PFSK-1 (cell line): ENCODE results near the gene NOS1.

Source experiments
- FOXP2 ChIP-seq: optimal IDR thresholded peaks from 2 replicates; pipeline ENCODE3; 2011; ENCODE audit warnings: borderline replicate concordance, control low read depth, inconsistent platforms; ENCODE audit not compliant: insufficient read depth; ENCODE audit errors: extremely low read length, extremely low read depth
- POLR2AphosphoS5 ChIP-seq: IDR thresholded peaks from 2 replicates; pipeline ENCODE4 v1.6.1; 2012; ENCODE audit warnings: low read depth, mild to moderate bottlenecking, control low read depth, low read length, moderate library complexity
- TF ChIP-seq, protein P1 (sequence below), 2 experiments: IDR thresholded peaks; 2 replicates each; pipeline versions ENCODE4 v1.6.1 to v1.8.0; 2011 to 2012; ENCODE audit warnings: low read depth in 2 of 2, low read length in 2 of 2, control low read depth in 1 of 2, inconsistent platforms in 1 of 2, mild to moderate bottlenecking in 1 of 2, moderate library complexity in 1 of 2; ENCODE audit not compliant: insufficient read depth in 1 of 2

- TF ChIP-seq POLR2AphosphoS5 (no peak), FOXP2 (no peak)
- TF ChIP-seq, protein P1, sequence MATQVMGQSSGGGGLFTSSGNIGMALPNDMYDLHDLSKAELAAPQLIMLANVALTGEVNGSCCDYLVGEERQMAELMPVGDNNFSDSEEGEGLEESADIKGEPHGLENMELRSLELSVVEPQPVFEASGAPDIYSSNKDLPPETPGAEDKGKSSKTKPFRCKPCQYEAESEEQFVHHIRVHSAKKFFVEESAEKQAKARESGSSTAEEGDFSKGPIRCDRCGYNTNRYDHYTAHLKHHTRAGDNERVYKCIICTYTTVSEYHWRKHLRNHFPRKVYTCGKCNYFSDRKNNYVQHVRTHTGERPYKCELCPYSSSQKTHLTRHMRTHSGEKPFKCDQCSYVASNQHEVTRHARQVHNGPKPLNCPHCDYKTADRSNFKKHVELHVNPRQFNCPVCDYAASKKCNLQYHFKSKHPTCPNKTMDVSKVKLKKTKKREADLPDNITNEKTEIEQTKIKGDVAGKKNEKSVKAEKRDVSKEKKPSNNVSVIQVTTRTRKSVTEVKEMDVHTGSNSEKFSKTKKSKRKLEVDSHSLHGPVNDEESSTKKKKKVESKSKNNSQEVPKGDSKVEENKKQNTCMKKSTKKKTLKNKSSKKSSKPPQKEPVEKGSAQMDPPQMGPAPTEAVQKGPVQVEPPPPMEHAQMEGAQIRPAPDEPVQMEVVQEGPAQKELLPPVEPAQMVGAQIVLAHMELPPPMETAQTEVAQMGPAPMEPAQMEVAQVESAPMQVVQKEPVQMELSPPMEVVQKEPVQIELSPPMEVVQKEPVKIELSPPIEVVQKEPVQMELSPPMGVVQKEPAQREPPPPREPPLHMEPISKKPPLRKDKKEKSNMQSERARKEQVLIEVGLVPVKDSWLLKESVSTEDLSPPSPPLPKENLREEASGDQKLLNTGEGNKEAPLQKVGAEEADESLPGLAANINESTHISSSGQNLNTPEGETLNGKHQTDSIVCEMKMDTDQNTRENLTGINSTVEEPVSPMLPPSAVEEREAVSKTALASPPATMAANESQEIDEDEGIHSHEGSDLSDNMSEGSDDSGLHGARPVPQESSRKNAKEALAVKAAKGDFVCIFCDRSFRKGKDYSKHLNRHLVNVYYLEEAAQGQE (IDR thresholded peaks at IDR 0.05; ENCODE audit: insufficient read depth in 1 of 2, low read depth in 2 of 2, low read length in 2 of 2): no peak
Observed at GRCh38 chr12:117329756-117330155, 31.7 kb downstream of the NOS1 start.
